HL-60 (cell line): ENCODE measurements around the gene DAND5.

Experiments used
- DNase-seq, 2 experiments: peaks; one replicate each; pipeline ENCODE4 v3.0.0-alpha.2; 2010 to 2020; ENCODE audit warnings: low read depth in 1 of 2, low spot score in 1 of 2
- H3K27ac ChIP-seq: fragments of 250-450 bp; sonication (Bioruptor Pico); replicated peaks from 2 replicates; pipeline ENCODE4 v1.5.1; 2020; ENCODE audit warnings: mild to moderate bottlenecking, moderate library complexity
- H3K27me3 ChIP-seq: fragments of 250-450 bp; sonication (Bioruptor Pico); 2 replicates; pipeline ENCODE4 v1.5.1; 2021; ENCODE audit warnings: mild to moderate bottlenecking, moderate library complexity; ENCODE audit not compliant: insufficient read depth, poor library complexity, severe bottlenecking
- H3K4me3 ChIP-seq: replicated peaks from 2 replicates; pipeline ENCODE4 v1.5.1; 2011; ENCODE audit warnings: mild to moderate bottlenecking, control low read depth, low read length; ENCODE audit not compliant: insufficient read depth
- CTCF ChIP-seq: IDR thresholded peaks from one replicate; pipeline ENCODE4 v1.5.1; 2011; ENCODE audit warnings: low read length, control low read depth, inconsistent platforms; ENCODE audit not compliant: insufficient read depth
- GABPA ChIP-seq: IDR thresholded peaks from 2 replicates; pipeline ENCODE4 v1.6.1; 2012; ENCODE audit warnings: low read depth
- POLR2AphosphoS5 ChIP-seq: IDR thresholded peaks from 2 replicates; pipeline ENCODE4 v1.6.1; 2012; ENCODE audit warnings: low read depth
- REST ChIP-seq: IDR thresholded peaks from 2 replicates; pipeline ENCODE4 v1.6.1; 2012; ENCODE audit warnings: low read depth; ENCODE audit not compliant: insufficient replicate concordance
- SPI1 ChIP-seq: IDR thresholded peaks from 2 replicates; pipeline ENCODE4 v1.6.1; 2012; ENCODE audit warnings: low read depth, mild to moderate bottlenecking, borderline replicate concordance

The DAND5 gene

GRCh38 chr19:13013649-13014048 lies 44.3 kb downstream of the DAND5 start:
- no peak for TF ChIP-seq SPI1
- no peak for TF ChIP-seq GABPA
- TF ChIP-seq CTCF = no peak
- TF ChIP-seq POLR2AphosphoS5 = no peak
- TF ChIP-seq REST = no peak
- no peak for DNase-seq
- Histone ChIP-seq H3K4me3 (no peak overlapping the region; the same call in 1 of the 2 replicates), H3K27ac (no peak overlapping the region), H3K27me3 (peaks cover 35% of the 10 kb centered on the region)

- H3K4me3 ChIP-seq = no peak overlapping the region
- H3K27me3 ChIP-seq = peaks cover 35% of the 10 kb centered on the region
- peak in 1 of 2 experiments; percentile 19 for DNase-seq
- H3K27ac ChIP-seq = no peak overlapping the region
- no peak for TF ChIP-seq GABPA
- TF ChIP-seq CTCF = no peak
- TF ChIP-seq SPI1 = no peak
- no peak for TF ChIP-seq POLR2AphosphoS5
- no peak for TF ChIP-seq REST
Measured at GRCh38 chr19:13014101-13014920, 44.9 kb downstream of the DAND5 start.

- no peak overlapping the region for H3K4me3 ChIP-seq
- DNase-seq = no peak
- no peak for TF ChIP-seq REST
- TF ChIP-seq GABPA = no peak
- no peak for TF ChIP-seq CTCF
- no peak for TF ChIP-seq SPI1
- TF ChIP-seq POLR2AphosphoS5 = no peak
- peaks cover 35% of the 10 kb centered on the region for H3K27me3 ChIP-seq
- H3K27ac ChIP-seq = no peak overlapping the region
Measured at GRCh38 chr19:13014921-13015280, 45.5 kb downstream of the DAND5 start.
